ENCODE results near the gene PDGFRB. TPM values are rescaled to one million over a fixed set of nuclear protein-coding genes. Genes with fewer than 3 reads are reported as not detected.

Gene PDGFRB
- total RNA-seq, 3 donors from 2014 or later: 53.7 to 243 (median 146) TPM

GRCh38 chr5:150117945-150118560, 37.6 kb downstream of the PDGFRB start:
- Histone ChIP-seq H3K36me3 (no peaks in the 10 kb centered on the region), H3K4me3 (no peak overlapping the region), H3K27ac (no peak overlapping the region), H3K27me3 (no peaks in the 10 kb centered on the region), H3K4me1 (no peaks in the 10 kb centered on the region), H3K9me3 (no peaks in the 10 kb centered on the region)
- intact Hi-C loops (cut with DNase I; ENCODE audit: low total_unique reads): no loop called here
- TF ChIP-seq CTCF (IDR thresholded peaks at IDR 0.05) (no peak), POLR2A (IDR thresholded peaks at IDR 0.05) (no peak), POLR2AphosphoS5 (IDR thresholded peaks at IDR 0.05) (no peak)
- DNase-seq (ENCODE audit: low spot score in 2 of 2): peak in 1 of 2 donors; percentile 22

GRCh38 chr5:150116667-150117400, 38.8 kb downstream of the PDGFRB start:
- no peaks in the 10 kb centered on the region for H3K9me3 ChIP-seq
- H3K27me3 ChIP-seq: no peaks in the 10 kb centered on the region
- no peak overlapping the region for H3K4me3 ChIP-seq
- no peak for TF ChIP-seq POLR2AphosphoS5 (IDR thresholded peaks at IDR 0.05)
- TF ChIP-seq CTCF (IDR thresholded peaks at IDR 0.05): no peak
- no peak for TF ChIP-seq POLR2A (IDR thresholded peaks at IDR 0.05)
- DNase-seq (ENCODE audit: low spot score in 2 of 2): peak in 1 of 2 donors; percentile 42
- H3K4me1 ChIP-seq: peaks cover 0 to 3% of the 10 kb centered on the region in 2 donors
- no peaks in the 10 kb centered on the region for H3K36me3 ChIP-seq
- intact Hi-C loops (cut with DNase I; ENCODE audit: low total_unique reads): no loop called here
- no peak overlapping the region for H3K27ac ChIP-seq

- H3K4me1 ChIP-seq: peaks cover 0 to 3% of the 10 kb centered on the region in 2 donors
- intact Hi-C loops (cut with DNase I; ENCODE audit: low total_unique reads): no loop called here
- TF ChIP-seq POLR2AphosphoS5 (IDR thresholded peaks at IDR 0.05) (no peak), POLR2A (IDR thresholded peaks at IDR 0.05) (no peak), CTCF (IDR thresholded peaks at IDR 0.05) (no peak)
- no peaks in the 10 kb centered on the region for H3K27me3 ChIP-seq
- no peaks in the 10 kb centered on the region for H3K36me3 ChIP-seq
- H3K4me3 ChIP-seq: no peak overlapping the region
- peak overlapping the region in 1 of 2 donors; percentile 32 for H3K27ac ChIP-seq
- peak; percentile 9 to 14 for DNase-seq (ENCODE audit: low spot score in 2 of 2)
- H3K9me3 ChIP-seq: no peaks in the 10 kb centered on the region
These were observed 40.8 kb downstream of the PDGFRB start for GRCh38 chr5:150114773-150115408.

- peak overlapping the region in 1 of 2 donors; percentile 32 for H3K27ac ChIP-seq
- intact Hi-C loops (cut with DNase I; ENCODE audit: low total_unique reads): no loop called here
- DNase-seq (ENCODE audit: low spot score in 2 of 2): peak; percentile 15 to 40
These were observed 41.5 kb downstream of the PDGFRB start for GRCh38 chr5:150114102-150114641.

GRCh38 chr5:150113047-150113744, 42.4 kb downstream of the PDGFRB start:
- Histone ChIP-seq H3K4me1 (peaks cover 0 to 3% of the 10 kb centered on the region in 2 donors), H3K27ac (peak overlapping the region; percentile 73 to 88), H3K36me3 (no peaks in the 10 kb centered on the region), H3K9me3 (no peaks in the 10 kb centered on the region), H3K4me3 (no peak overlapping the region), H3K27me3 (no peaks in the 10 kb centered on the region)
- peak; percentile 14 to 47 for DNase-seq (ENCODE audit: low spot score in 2 of 2)
- intact Hi-C loops (cut with DNase I; ENCODE audit: low total_unique reads): no loop called here
- TF ChIP-seq POLR2AphosphoS5 (IDR thresholded peaks at IDR 0.05) (no peak), POLR2A (IDR thresholded peaks at IDR 0.05) (no peak), CTCF (IDR thresholded peaks at IDR 0.05) (no peak)

More at GRCh38 chr5:150114102-150114641, 41.5 kb downstream of the PDGFRB start:
- TF ChIP-seq POLR2A (IDR thresholded peaks at IDR 0.05): no peak
- peak in 1 of 3 donors; percentile 14 for TF ChIP-seq POLR2AphosphoS5 (IDR thresholded peaks at IDR 0.05)
- Histone ChIP-seq H3K36me3 (no peaks in the 10 kb centered on the region), H3K4me3 (no peak overlapping the region), H3K27me3 (no peaks in the 10 kb centered on the region), H3K4me1 (peaks cover 0 to 3% of the 10 kb centered on the region in 2 donors), H3K9me3 (no peaks in the 10 kb centered on the region)

Data from breast epithelium (tissue), 4 donors.